ENCODE results near the gene SCD5. TPM values are rescaled to one million over a fixed set of nuclear protein-coding genes. Genes with fewer than 3 reads are reported as not detected.

The SCD5 gene
- total and polyA plus RNA-seq, 2 donors (not counting 3 experiments of a cell fraction or from before 2014, with no cell fraction given), result 38.4 to 38.5 TPM

- no peak for FAIRE-seq
- TF ChIP-seq CTCF (IDR thresholded peaks at IDR 0.05; ENCODE audit: extremely low read depth in 1 of 2, insufficient read depth in 1 of 2, low read depth in 1 of 2, low read length in 2 of 2), result no peak
- TF ChIP-seq JUN (IDR thresholded peaks at IDR 0.05; ENCODE audit: borderline replicate concordance, insufficient read depth, insufficient read length, low read depth), result no peak
- no peak for TF ChIP-seq EZH2 (IDR thresholded peaks at IDR 0.05; ENCODE audit: borderline replicate concordance, low read depth, low read length, severe bottlenecking)
- TF ChIP-seq GATA2 (IDR thresholded peaks at IDR 0.05; ENCODE audit: insufficient read depth, insufficient read length, low read depth, low read length), result no peak
- no peak for TF ChIP-seq FOS (IDR thresholded peaks at IDR 0.05; ENCODE audit: borderline replicate concordance, insufficient read depth, low read length)
- TF ChIP-seq POLR2AphosphoS5 (IDR thresholded peaks at IDR 0.05; ENCODE audit: insufficient read depth, low read depth, low read length), result no peak
- no peak for TF ChIP-seq MAX (IDR thresholded peaks at IDR 0.05; ENCODE audit: insufficient read depth, insufficient read length)
- TF ChIP-seq POLR2A (IDR thresholded peaks at IDR 0.05; ENCODE audit: low read depth, low read length), result no peak
- TF ChIP-seq MYC (IDR thresholded peaks at IDR 0.05; ENCODE audit: low read depth, low read length), result no peak
- ChIA-PET CTCF (interaction anchor here (1.1 to 4.2 kb wide), 2 partner anchors 122 to 147 kb away, joined by 3 to 17 read pairs; no protein-coding TSS in a partner anchor), POLR2A (no interaction called here)
- H2AFZ ChIP-seq (ENCODE audit: low read depth, low read length), result no peak overlapping the region
- no peak overlapping the region for H3K4me2 ChIP-seq (ENCODE audit: insufficient read depth, low read length)
- intact Hi-C loops (cut with micrococcal nuclease), result no loop called here
- H3K9ac ChIP-seq (replicated peaks; ENCODE audit: extremely low read depth, insufficient read depth, low read length), result no peak overlapping the region
- DNase-seq (ENCODE audit: low read depth, low spot score), result no peak
- no peaks in the 10 kb centered on the region for H3K4me1 ChIP-seq (ENCODE audit: control insufficient read depth, extremely low read depth, insufficient read depth, low read length)
- H3K27me3 ChIP-seq (ENCODE audit: control insufficient read depth in 2 of 2, insufficient read depth in 2 of 2, low read length in 2 of 2), result peaks cover 21 to 22% of the 10 kb centered on the region in 2 experiments
- H3K36me3 ChIP-seq (ENCODE audit: control insufficient read depth in 2 of 2, extremely low read depth in 1 of 2, insufficient read depth in 2 of 2, low read length in 2 of 2), result no peaks in the 10 kb centered on the region
- no peaks in the 10 kb centered on the region for H4K20me1 ChIP-seq (replicated peaks; ENCODE audit: control insufficient read depth, extremely low read depth, insufficient read depth, low read length)
- no TSS peak for BruUV-seq (replicated peaks)
- no peak overlapping the region for H3K27ac ChIP-seq (ENCODE audit: insufficient read depth, low read depth, low read length)
- no peak overlapping the region for H3K4me3 ChIP-seq (replicated peaks in 1 of 3; ENCODE audit: insufficient read depth in 1 of 3, low read depth in 1 of 3, low read length in 3 of 3)
- no peaks in the 10 kb centered on the region for H3K9me1 ChIP-seq (replicated peaks; ENCODE audit: control insufficient read depth, extremely low read depth, insufficient read depth, low read length)
- no peaks in the 10 kb centered on the region for H3K79me2 ChIP-seq (ENCODE audit: control insufficient read depth, insufficient read depth, low read length)
- H3K9me3 ChIP-seq (replicated peaks; ENCODE audit: control insufficient read depth, insufficient read depth, low read length), result no peaks in the 10 kb centered on the region
- dilution Hi-C loops (cut with MboI; ENCODE audit: extremely low pct_ligation_motif_present, low sequenced_read_pairs), result no loop called here
Observed at GRCh38 chr4:82591592-82591991, 207.0 kb downstream of the SCD5 start.

Data from endothelial cell of umbilical vein (primary cell).